Hippocampal formation (tissue), 2 donors: ENCODE data around the gene WWOX.
"Not testable (repeated sequence)": the region's sequence is repeated elsewhere in the genome, so short reads cannot be mapped to it uniquely, and the experiment has no call there.

Experiments used
- DNase-seq, 2 donors: peaks; one replicate each; lab custom pipeline; 2025; lab: John Stamatoyannopoulos, UW

The WWOX gene

GRCh38 chr16:78579020-78579419 lies 479.6 kb downstream of the WWOX start:
- no peak for DNase-seq

GRCh38 chr16:78583441-78583840 lies 484.0 kb downstream of the WWOX start:
- no peak for DNase-seq

- DNase-seq = no peak
Measured at GRCh38 chr16:78584213-78584860, 484.9 kb downstream of the WWOX start.

GRCh38 chr16:78584991-78585390 lies 485.5 kb downstream of the WWOX start:
- no peak for DNase-seq

GRCh38 chr16:78589331-78589730 lies 489.9 kb downstream of the WWOX start:
- DNase-seq = no peak

GRCh38 chr16:78591682-78592103 lies 492.2 kb downstream of the WWOX start:
- no peak for DNase-seq

GRCh38 chr16:78592111-78592510 lies 492.7 kb downstream of the WWOX start:
- no peak for DNase-seq

GRCh38 chr16:78593352-78593751 lies 493.9 kb downstream of the WWOX start:
- DNase-seq = no peak

GRCh38 chr16:78594191-78594590 lies 494.7 kb downstream of the WWOX start:
- no peak for DNase-seq

GRCh38 chr16:78596348-78596995 lies 497.0 kb downstream of the WWOX start:
- DNase-seq = no peak

GRCh38 chr16:78596996-78597422 lies 497.6 kb downstream of the WWOX start:
- DNase-seq = no peak

GRCh38 chr16:78597809-78598570 lies 498.5 kb downstream of the WWOX start:
- no peak for DNase-seq

- no peak for DNase-seq
Measured at GRCh38 chr16:78599271-78599670, 499.8 kb downstream of the WWOX start.

GRCh38 chr16:78604423-78605062 lies 505.1 kb downstream of the WWOX start:
- DNase-seq = not testable (repeated sequence)

GRCh38 chr16:78605548-78606101 lies 506.2 kb downstream of the WWOX start:
- DNase-seq = no peak

- no peak for DNase-seq
Measured at GRCh38 chr16:78606545-78606944, 507.1 kb downstream of the WWOX start.

GRCh38 chr16:78607022-78607421 lies 507.6 kb downstream of the WWOX start:
- no peak for DNase-seq

GRCh38 chr16:78607465-78607864 lies 508.0 kb downstream of the WWOX start:
- no peak for DNase-seq

GRCh38 chr16:78608305-78608776 lies 508.9 kb downstream of the WWOX start:
- DNase-seq = no peak

- no peak for DNase-seq
Measured at GRCh38 chr16:78609402-78610274, 510.2 kb downstream of the WWOX start.

- DNase-seq = no peak
Measured at GRCh38 chr16:78611318-78611717, 511.9 kb downstream of the WWOX start.
